OCI-LY1 (cell line): ENCODE data around the gene MEDAG.

ENCODE experiments used
- CTCF ChIP-seq: fragments of 200-600 bp; sonication (generic), shearing (Covaris generic); IDR thresholded peaks from 2 replicates; pipeline ENCODE4 v1.5.1; 2017; ENCODE audit warnings: mild to moderate bottlenecking, antibody characterized with exemption, low read length, moderate library complexity, mixed read lengths
- EZH2 ChIP-seq: fragments of 200-600 bp; sonication (generic), shearing (Covaris generic); IDR thresholded peaks from 2 replicates; pipeline ENCODE4 v1.8.0; 2017; ENCODE audit warnings: borderline replicate concordance, mixed run types, mild to moderate bottlenecking, antibody characterized with exemption, low read length, moderate library complexity, mixed read lengths

- TF ChIP-seq CTCF = no peak
- TF ChIP-seq EZH2 = no peak
These were observed 460 bp downstream of the MEDAG start for GRCh38 chr13:30906411-30907051.
